GM12874 (cell line): Measurements from ENCODE around the gene STAB1.

ENCODE experiments used
- CTCF ChIP-seq: IDR thresholded peaks from 2 replicates; pipeline ENCODE4 v1.5.1; 2011; ENCODE audit warnings: low read depth, mild to moderate bottlenecking, control low read depth, low read length, moderate library complexity; ENCODE audit not compliant: insufficient read depth

Gene STAB1

DNA sequence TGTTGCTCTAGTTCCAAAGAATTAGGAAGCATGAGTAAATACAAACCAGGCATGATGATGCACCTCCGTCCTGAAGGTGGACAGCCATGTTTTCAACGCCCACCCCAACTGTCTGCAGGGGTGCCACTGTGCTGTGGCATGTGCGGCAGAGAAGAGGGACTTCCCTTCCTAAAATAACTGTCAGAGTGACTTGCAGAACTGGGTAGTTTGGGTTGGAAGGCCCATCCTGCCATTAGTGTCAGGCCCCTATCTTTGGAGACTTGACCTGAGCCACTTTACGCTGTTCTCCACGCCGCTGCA lies 17.4 kb upstream of the STAB1 start:
- TF ChIP-seq CTCF, result no peak

- no peak for TF ChIP-seq CTCF
These were observed 15.9 kb upstream of the STAB1 start for GRCh38 chr3:52479037-52479876.

DNA sequence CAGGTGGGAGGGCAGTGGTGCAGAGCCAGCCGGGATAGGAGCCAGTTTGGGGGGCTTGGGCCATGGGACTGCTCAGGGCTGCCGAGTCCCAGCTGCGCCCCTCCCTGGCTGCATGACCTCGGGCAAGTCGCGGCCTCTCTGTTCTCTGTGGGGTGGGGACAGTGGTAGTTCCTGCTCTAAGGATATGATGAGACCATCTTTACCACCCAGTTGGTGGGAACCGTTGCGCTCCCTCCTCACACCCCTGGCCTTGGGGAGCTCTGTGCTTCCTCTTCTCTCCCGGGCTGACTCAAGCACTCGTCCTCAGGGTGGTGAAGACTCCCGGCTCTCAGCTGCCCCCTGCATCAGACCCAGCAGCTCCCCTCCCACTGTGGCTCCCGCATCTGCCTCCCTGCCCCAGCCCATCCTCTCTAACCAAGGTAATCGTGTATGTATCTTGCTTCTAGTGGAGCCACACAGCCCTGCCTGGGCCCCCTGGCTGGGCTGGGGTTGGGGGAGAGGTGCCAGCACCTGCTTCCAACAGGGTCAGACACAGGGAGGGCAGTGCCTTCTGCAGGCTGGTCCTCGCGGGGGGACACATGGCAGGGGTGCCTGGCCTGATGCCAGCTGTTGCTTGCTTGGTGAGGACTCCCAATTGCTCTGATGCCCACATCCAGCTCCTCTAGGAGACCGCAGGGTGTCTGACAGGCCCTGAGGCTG lies 15.1 kb upstream of the STAB1 start:
- TF ChIP-seq CTCF, result no peak

- TF ChIP-seq CTCF, result no peak
These were observed 14.1 kb upstream of the STAB1 start for GRCh38 chr3:52480768-52481715.

DNA sequence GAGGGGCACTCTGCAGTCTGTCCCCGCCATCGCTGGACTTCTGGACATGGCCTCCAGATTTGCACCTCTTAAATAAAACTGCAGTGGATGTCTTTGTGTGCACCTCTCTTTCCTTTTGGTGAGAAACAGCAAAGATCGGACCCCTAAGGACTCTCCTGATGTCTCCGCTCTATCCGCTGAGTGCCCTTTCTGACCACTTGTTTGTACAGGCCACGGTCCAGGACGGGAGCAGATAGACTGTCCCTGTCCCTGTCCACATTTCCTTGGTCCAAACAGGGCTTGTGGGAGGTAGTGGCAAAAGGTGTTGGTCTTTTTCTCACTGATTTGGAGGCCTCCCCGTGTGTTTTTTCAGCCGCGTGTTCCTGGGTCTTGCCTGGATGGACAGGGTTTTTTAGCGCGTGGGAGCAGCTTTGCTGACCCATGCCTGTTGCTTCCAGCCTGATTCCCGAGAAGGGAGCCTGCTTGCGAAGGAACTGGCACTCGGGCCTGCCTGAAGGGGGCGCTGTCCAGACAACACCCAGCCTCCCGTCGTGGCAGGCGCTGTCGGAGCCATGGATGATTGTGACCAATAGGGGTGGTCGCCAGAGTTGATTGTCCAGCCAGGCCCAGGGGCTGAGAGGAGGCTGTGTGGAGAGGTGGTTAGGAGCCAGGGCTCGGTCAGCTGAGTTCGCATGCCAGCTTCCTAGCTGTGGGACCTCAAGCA lies 13.2 kb upstream of the STAB1 start:
- TF ChIP-seq CTCF, result peak; percentile 63

DNA sequence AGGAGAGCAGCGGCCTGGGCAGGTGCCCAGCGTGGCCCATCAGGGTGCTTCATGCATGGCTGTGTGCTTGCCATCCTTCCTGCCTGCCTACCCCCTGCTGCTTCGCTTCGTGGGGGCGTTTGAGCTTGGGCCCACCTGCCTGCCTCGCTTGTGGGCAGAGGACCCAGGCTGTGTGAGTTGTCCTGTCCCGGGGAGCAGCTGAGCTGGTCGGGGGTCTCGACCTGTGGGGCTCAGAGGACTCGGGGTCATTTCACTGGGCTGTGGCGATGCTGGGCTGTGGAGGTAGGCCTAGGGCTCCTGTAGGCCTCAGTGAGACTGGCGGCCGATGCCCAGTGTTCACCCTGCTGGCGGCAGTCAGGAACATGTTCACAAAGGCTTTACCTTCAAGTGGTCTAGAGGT lies 12.1 kb upstream of the STAB1 start:
- no peak for TF ChIP-seq CTCF
